ENCODE data around the gene ANKRD53. TPM values are rescaled to one million over a fixed set of nuclear protein-coding genes. Genes with fewer than 3 reads are reported as not detected.
A peak's percentile ranks its signal among the peaks of the same experiment; 100 is the strongest.

The ANKRD53 gene
- total RNA-seq, 1 experiment from 2014 or later = not detected

DNA sequence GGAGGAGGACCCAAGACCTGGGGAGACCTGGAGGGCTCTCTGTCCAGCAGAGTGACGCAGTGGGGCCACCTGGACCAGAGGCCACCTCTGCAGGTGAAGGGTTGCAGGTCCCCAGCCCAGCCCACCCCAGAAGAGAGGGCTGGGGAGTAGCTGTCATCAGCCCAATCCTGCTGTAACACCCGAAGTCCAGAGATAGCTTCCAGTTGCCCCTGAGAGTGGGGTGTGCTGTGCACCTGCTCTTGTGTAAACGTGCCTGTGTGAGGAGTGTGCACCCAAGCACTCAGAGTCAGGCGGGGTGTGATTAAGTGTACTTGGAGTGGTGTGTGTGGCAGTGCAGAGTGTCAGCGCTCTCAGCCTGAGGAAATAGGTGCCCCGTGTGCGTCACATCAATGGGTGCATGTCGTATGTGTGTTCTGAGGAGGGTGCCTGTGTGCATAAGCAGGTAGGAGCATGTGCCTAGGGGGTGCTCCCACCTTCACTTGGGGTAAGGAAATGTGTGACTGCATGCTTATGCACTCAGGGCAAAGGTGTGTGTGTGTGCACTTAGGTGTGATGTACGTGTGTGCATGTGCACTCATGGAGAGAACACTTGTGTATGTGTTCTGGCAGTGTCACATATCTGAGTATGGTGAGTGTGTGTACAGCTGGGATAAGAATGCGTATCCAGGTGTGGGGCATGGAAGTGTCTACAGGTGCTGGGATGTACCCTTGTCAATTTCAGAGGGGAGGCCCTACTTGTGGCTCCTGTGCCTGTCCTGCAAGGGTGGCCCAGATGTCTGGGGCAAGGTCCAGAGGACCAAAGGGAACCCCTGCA, 42.1 kb upstream of the ANKRD53 start:
- no peak overlapping the region for H3K27ac ChIP-seq (ENCODE audit: low read depth, low read length)
- no peak overlapping the region for H3K9ac ChIP-seq (ENCODE audit: low read length)
- ChIA-PET RAD21 (ENCODE audit: low non-redundant PET in 1 of 2, low total read pairs in 2 of 2, uncharacterized antibody in 2 of 2, unreplicated experiment in 2 of 2) (no interaction called here), POLR2A (no interaction called here), CTCF (interaction anchor here (0.8 to 2.7 kb wide), 2 partner anchors 12 to 14 kb away, joined by 3 to 17 read pairs; no protein-coding TSS in a partner anchor)
- H4K20me1 ChIP-seq (ENCODE audit: insufficient read depth) = no peaks in the 10 kb centered on the region
- no peaks in the 10 kb centered on the region for H3K9me2 ChIP-seq (ENCODE audit: insufficient read depth)
- H3K4me1 ChIP-seq (ENCODE audit: control insufficient read depth in 1 of 2, insufficient read depth in 2 of 2, low read length in 2 of 2) = peaks cover 0 to 4% of the 10 kb centered on the region in 2 experiments; a peak in 1 of 4 replicates
- no TSS peak for BruUV-seq (replicated peaks)
- no peak overlapping the region for H3K4me2 ChIP-seq (ENCODE audit: low read length)
- no peaks in the 10 kb centered on the region for H3K27me3 ChIP-seq (ENCODE audit: insufficient read depth, low read length)
- no peaks in the 10 kb centered on the region for H3K79me2 ChIP-seq (ENCODE audit: insufficient read depth, low read length)
- H3K9me3 ChIP-seq (ENCODE audit: control insufficient read depth in 1 of 2, insufficient read depth in 1 of 2, low read depth in 1 of 2, low read length in 2 of 2) = no peaks in the 10 kb centered on the region
- no peak overlapping the region for H3K4me3 ChIP-seq (replicated peaks in 1 of 2; ENCODE audit: low read depth in 1 of 2, low read length in 2 of 2)
- intact Hi-C loops (cut with micrococcal nuclease) = no loop called here
- DNase-seq (ENCODE audit: low read depth, low spot score) (no peak), ATAC-seq (no peak)
- H3K36me3 ChIP-seq (ENCODE audit: control insufficient read depth in 1 of 2, insufficient read depth in 2 of 2, low read length in 2 of 2) = no peaks in the 10 kb centered on the region
- no peak for TF ChIP-seq RAD21 (IDR thresholded peaks at IDR 0.05; ENCODE audit: low read depth)
- TF ChIP-seq CEBPB (IDR thresholded peaks at IDR 0.05; ENCODE audit: low read depth) = no peak
- TF ChIP-seq POLR2AphosphoS5 (IDR thresholded peaks at IDR 0.05; ENCODE audit: low read depth, low read length) = no peak
- no peak for TF ChIP-seq SIN3A (IDR thresholded peaks at IDR 0.05; ENCODE audit: low read depth)
- TF ChIP-seq ZNF274 (IDR thresholded peaks at IDR 0.05; ENCODE audit: low read depth, low read length) = no peak
- no peak overlapping the region for H2AFZ ChIP-seq (ENCODE audit: low read depth, low read length, poor library complexity, severe bottlenecking)

DNA sequence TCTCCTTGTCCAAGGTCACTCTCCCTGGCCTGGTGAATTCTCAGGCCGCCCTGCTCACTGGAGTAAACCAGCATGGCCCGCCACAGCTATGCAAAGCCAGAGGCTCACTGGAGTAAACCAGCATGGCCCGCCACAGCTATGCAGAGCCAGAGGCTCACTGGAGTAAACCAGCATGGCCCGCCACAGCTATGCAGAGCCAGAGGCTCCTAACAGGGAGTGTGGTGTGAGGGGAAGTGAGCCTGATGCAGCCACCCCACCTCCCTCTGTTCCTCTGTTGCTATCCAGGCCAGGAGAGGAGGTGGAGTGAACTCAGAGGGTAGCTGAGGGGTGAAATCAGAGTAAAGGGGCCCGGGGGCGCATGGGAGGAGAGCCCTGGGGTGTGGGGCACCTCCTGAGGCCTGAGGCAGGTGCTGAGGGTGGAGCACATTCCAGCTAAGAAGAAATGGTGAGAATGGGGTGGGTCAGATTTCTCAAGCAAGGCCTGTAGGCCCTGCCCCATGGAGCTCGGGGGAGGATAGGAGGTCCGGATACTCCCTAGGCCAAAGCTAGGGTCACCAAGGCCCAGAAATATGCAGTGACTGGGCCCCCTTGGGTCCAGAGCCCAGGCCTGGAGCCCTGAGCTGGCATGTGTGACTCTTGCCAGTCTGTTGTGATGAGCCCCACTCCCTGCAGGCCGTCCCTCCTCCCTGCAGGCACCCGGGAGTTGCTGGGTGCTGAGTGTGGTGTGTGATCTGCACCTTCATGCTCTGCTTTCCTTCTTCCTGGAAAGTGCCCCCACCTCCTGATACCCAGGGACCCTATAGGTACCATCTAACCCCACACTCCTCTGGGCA, 41.2 kb upstream of the ANKRD53 start:
- BruUV-seq (replicated peaks) = no TSS peak
- Histone ChIP-seq H2AFZ (ENCODE audit: low read depth, low read length, poor library complexity, severe bottlenecking) (no peak overlapping the region), H3K9me3 (ENCODE audit: control insufficient read depth in 1 of 2, insufficient read depth in 1 of 2, low read depth in 1 of 2, low read length in 2 of 2) (no peaks in the 10 kb centered on the region), H3K27ac (ENCODE audit: low read depth, low read length) (no peak overlapping the region), H3K27me3 (ENCODE audit: insufficient read depth, low read length) (no peaks in the 10 kb centered on the region), H3K4me1 (ENCODE audit: control insufficient read depth in 1 of 2, insufficient read depth in 2 of 2, low read length in 2 of 2) (peaks cover 0 to 4% of the 10 kb centered on the region in 2 experiments; a peak in 1 of 4 replicates), H3K9me2 (ENCODE audit: insufficient read depth) (no peaks in the 10 kb centered on the region), H3K79me2 (ENCODE audit: insufficient read depth, low read length) (no peaks in the 10 kb centered on the region), H3K4me3 (replicated peaks in 1 of 2; ENCODE audit: low read depth in 1 of 2, low read length in 2 of 2) (no peak overlapping the region), H3K4me2 (ENCODE audit: low read length) (no peak overlapping the region), H4K20me1 (ENCODE audit: insufficient read depth) (no peaks in the 10 kb centered on the region), H3K36me3 (ENCODE audit: control insufficient read depth in 1 of 2, insufficient read depth in 2 of 2, low read length in 2 of 2) (no peaks in the 10 kb centered on the region; a peak in 1 of 4 replicates), H3K9ac (ENCODE audit: low read length) (no peak overlapping the region)
- POLR2A ChIA-PET = no interaction called here
- CTCF ChIA-PET = interaction anchor here (0.5 to 2.7 kb wide), 2 partner anchors 11 to 169 kb away, joined by 3 to 17 read pairs; no protein-coding TSS in a partner anchor
- DNase-seq (ENCODE audit: low read depth, low spot score) (no peak), ATAC-seq (peak; percentile 25; the same call in 1 of the 2 replicates)
- intact Hi-C loops (cut with micrococcal nuclease) = no loop called here
- RAD21 ChIA-PET (ENCODE audit: low non-redundant PET in 1 of 2, low total read pairs in 2 of 2, uncharacterized antibody in 2 of 2, unreplicated experiment in 2 of 2) = no interaction called here
- TF ChIP-seq, protein P1, sequence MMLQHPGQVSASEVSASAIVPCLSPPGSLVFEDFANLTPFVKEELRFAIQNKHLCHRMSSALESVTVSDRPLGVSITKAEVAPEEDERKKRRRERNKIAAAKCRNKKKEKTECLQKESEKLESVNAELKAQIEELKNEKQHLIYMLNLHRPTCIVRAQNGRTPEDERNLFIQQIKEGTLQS (IDR thresholded peaks at IDR 0.05) = no peak
- TF ChIP-seq, protein P2, sequence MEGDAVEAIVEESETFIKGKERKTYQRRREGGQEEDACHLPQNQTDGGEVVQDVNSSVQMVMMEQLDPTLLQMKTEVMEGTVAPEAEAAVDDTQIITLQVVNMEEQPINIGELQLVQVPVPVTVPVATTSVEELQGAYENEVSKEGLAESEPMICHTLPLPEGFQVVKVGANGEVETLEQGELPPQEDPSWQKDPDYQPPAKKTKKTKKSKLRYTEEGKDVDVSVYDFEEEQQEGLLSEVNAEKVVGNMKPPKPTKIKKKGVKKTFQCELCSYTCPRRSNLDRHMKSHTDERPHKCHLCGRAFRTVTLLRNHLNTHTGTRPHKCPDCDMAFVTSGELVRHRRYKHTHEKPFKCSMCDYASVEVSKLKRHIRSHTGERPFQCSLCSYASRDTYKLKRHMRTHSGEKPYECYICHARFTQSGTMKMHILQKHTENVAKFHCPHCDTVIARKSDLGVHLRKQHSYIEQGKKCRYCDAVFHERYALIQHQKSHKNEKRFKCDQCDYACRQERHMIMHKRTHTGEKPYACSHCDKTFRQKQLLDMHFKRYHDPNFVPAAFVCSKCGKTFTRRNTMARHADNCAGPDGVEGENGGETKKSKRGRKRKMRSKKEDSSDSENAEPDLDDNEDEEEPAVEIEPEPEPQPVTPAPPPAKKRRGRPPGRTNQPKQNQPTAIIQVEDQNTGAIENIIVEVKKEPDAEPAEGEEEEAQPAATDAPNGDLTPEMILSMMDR (IDR thresholded peaks at IDR 0.05 in 2 of 3, conservative IDR thresholded peaks at IDR 0.05 in 1 of 3; ENCODE audit: borderline replicate concordance in 1 of 3, insufficient read depth in 1 of 3, low read depth in 2 of 3, low read length in 2 of 3) = no peak
- TF ChIP-seq, protein P3, sequence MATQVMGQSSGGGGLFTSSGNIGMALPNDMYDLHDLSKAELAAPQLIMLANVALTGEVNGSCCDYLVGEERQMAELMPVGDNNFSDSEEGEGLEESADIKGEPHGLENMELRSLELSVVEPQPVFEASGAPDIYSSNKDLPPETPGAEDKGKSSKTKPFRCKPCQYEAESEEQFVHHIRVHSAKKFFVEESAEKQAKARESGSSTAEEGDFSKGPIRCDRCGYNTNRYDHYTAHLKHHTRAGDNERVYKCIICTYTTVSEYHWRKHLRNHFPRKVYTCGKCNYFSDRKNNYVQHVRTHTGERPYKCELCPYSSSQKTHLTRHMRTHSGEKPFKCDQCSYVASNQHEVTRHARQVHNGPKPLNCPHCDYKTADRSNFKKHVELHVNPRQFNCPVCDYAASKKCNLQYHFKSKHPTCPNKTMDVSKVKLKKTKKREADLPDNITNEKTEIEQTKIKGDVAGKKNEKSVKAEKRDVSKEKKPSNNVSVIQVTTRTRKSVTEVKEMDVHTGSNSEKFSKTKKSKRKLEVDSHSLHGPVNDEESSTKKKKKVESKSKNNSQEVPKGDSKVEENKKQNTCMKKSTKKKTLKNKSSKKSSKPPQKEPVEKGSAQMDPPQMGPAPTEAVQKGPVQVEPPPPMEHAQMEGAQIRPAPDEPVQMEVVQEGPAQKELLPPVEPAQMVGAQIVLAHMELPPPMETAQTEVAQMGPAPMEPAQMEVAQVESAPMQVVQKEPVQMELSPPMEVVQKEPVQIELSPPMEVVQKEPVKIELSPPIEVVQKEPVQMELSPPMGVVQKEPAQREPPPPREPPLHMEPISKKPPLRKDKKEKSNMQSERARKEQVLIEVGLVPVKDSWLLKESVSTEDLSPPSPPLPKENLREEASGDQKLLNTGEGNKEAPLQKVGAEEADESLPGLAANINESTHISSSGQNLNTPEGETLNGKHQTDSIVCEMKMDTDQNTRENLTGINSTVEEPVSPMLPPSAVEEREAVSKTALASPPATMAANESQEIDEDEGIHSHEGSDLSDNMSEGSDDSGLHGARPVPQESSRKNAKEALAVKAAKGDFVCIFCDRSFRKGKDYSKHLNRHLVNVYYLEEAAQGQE (IDR thresholded peaks at IDR 0.05; ENCODE audit: low read depth) = no peak
- no peak for TF ChIP-seq POLR2A (IDR thresholded peaks at IDR 0.05; ENCODE audit: borderline replicate concordance, extremely low read depth, insufficient read depth, insufficient read length)
- TF ChIP-seq EZH2phosphoT487 (IDR thresholded peaks at IDR 0.05; ENCODE audit: borderline replicate concordance) = no peak
- no peak for TF ChIP-seq YY1 (IDR thresholded peaks at IDR 0.05; ENCODE audit: extremely low read depth, insufficient replicate concordance, low read depth, low read length)

Data from HCT116 (cell line).